Ishikawa (cell line): ENCODE results near the gene COX6A1.

ENCODE experiments used
- CEBPB ChIP-seq: IDR thresholded peaks from 2 replicates; pipeline ENCODE4 v1.6.1; 2012
- EGR1 ChIP-seq: IDR thresholded peaks from 2 replicates; pipeline ENCODE4 v1.6.1; 2012
- EP300 ChIP-seq: IDR thresholded peaks from 2 replicates; pipeline ENCODE4 v1.6.1; 2012; ENCODE audit warnings: borderline replicate concordance
- FOXM1 ChIP-seq: IDR thresholded peaks from 2 replicates; pipeline ENCODE4 v1.6.1; 2012; ENCODE audit warnings: low read depth, borderline replicate concordance
- NFIC ChIP-seq: IDR thresholded peaks from 2 replicates; pipeline ENCODE4 v1.6.1; 2012
- RAD21 ChIP-seq: IDR thresholded peaks from 2 replicates; pipeline ENCODE4 v1.6.1; 2012; ENCODE audit warnings: low read depth
- TAF1 ChIP-seq: IDR thresholded peaks from 2 replicates; pipeline ENCODE4 v1.6.1; 2012; ENCODE audit warnings: low read depth, mild to moderate bottlenecking
- TCF12 ChIP-seq: IDR thresholded peaks from 2 replicates; pipeline ENCODE4 v1.6.1; 2012; ENCODE audit warnings: low read depth
- TEAD4 ChIP-seq: IDR thresholded peaks from 2 replicates; pipeline ENCODE4 v1.6.1; 2012
- YY1 ChIP-seq: IDR thresholded peaks from 2 replicates; pipeline ENCODE4 v1.6.1; 2012; ENCODE audit warnings: low read depth
- ZBTB7A ChIP-seq: IDR thresholded peaks from 2 replicates; pipeline ENCODE4 v1.6.1; 2012; ENCODE audit warnings: low read depth
- TF ChIP-seq, protein P1 (sequence below): IDR thresholded peaks from 2 replicates; pipeline ENCODE4 v1.6.1; 2012; ENCODE audit warnings: low read depth, mild to moderate bottlenecking
- TF ChIP-seq, protein P2 (sequence below): IDR thresholded peaks from 2 replicates; pipeline ENCODE4 v1.6.1; 2012
- TF ChIP-seq, protein P3 (sequence below): IDR thresholded peaks from 2 replicates; pipeline ENCODE4 v1.6.1; 2012

DNA sequence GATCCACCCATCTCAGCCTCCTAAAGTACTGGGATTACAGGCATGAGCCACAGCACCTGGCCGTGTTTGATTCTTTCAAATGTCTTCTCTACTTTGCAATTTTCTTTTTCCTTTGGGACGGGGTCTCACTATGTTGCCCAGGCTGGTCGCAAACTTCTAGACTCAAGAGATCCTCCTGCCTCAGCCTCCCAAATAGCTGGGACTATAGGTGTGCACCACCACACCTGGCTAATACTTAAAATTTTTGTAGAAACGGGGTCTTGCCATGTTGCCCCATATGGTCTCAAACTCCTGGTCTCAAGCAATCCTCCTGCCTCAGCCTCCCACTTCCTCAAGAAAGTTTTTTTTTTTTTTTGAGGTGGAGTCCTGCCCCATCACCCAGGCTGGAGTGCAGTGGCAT lies 10.1 kb downstream of the COX6A1 start:
- TF ChIP-seq ZBTB7A (no peak), EP300 (no peak), YY1 (no peak), CEBPB (no peak), FOXM1 (no peak), TEAD4 (no peak), RAD21 (no peak), TAF1 (no peak), TCF12 (no peak), NFIC (no peak), EGR1 (no peak)
- TF ChIP-seq, protein P1, sequence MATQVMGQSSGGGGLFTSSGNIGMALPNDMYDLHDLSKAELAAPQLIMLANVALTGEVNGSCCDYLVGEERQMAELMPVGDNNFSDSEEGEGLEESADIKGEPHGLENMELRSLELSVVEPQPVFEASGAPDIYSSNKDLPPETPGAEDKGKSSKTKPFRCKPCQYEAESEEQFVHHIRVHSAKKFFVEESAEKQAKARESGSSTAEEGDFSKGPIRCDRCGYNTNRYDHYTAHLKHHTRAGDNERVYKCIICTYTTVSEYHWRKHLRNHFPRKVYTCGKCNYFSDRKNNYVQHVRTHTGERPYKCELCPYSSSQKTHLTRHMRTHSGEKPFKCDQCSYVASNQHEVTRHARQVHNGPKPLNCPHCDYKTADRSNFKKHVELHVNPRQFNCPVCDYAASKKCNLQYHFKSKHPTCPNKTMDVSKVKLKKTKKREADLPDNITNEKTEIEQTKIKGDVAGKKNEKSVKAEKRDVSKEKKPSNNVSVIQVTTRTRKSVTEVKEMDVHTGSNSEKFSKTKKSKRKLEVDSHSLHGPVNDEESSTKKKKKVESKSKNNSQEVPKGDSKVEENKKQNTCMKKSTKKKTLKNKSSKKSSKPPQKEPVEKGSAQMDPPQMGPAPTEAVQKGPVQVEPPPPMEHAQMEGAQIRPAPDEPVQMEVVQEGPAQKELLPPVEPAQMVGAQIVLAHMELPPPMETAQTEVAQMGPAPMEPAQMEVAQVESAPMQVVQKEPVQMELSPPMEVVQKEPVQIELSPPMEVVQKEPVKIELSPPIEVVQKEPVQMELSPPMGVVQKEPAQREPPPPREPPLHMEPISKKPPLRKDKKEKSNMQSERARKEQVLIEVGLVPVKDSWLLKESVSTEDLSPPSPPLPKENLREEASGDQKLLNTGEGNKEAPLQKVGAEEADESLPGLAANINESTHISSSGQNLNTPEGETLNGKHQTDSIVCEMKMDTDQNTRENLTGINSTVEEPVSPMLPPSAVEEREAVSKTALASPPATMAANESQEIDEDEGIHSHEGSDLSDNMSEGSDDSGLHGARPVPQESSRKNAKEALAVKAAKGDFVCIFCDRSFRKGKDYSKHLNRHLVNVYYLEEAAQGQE, result no peak
- TF ChIP-seq, protein P2, sequence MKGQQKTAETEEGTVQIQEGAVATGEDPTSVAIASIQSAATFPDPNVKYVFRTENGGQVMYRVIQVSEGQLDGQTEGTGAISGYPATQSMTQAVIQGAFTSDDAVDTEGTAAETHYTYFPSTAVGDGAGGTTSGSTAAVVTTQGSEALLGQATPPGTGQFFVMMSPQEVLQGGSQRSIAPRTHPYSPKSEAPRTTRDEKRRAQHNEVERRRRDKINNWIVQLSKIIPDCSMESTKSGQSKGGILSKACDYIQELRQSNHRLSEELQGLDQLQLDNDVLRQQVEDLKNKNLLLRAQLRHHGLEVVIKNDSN, result no peak
- TF ChIP-seq, protein P3, sequence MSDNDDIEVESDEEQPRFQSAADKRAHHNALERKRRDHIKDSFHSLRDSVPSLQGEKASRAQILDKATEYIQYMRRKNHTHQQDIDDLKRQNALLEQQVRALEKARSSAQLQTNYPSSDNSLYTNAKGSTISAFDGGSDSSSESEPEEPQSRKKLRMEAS, result no peak
